GM10847 (cell line): Measurements from ENCODE around the gene LRCH3.

Source experiments
- POLR2A ChIP-seq: IDR thresholded peaks from 2 replicates; pipeline ENCODE4 v1.6.1; 2011; ENCODE audit not compliant: insufficient read length; ENCODE audit errors: extremely low read depth

LRCH3 gene

DNA sequence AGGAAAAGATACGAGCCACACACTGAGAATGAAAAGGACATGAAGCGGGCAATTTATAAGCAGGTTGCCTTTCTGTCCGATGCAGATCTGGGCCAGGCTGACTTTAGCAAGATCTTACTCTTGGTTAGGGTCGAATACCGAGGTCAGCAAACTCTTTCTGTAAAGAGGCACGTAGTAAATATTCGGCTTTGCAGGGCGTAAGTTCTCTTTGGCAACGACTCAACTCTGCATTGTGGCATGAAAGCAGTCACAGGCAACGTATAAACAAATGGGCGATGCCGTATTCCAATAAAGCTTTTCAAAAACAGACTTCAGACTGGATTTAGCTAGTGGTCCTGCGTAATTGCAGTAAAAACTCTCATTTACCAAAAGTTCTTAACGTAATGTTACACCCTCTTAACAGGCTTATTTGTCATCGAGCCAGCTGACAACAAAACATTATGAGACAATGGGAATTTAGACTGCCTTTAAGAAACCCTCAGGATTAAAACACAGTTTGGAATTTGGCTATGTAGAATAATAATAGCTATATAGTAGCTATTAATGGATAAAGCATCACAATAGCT lies 145.8 kb downstream of the LRCH3 start:
- TF ChIP-seq POLR2A, result no peak
